ENCODE data around the gene MBOAT1. TPM values are rescaled to one million over a fixed set of nuclear protein-coding genes. Genes with fewer than 3 reads are reported as not detected.

MBOAT1 gene
- total RNA-seq, 1 experiment from 2014 or later, result 6.3 TPM

DNA sequence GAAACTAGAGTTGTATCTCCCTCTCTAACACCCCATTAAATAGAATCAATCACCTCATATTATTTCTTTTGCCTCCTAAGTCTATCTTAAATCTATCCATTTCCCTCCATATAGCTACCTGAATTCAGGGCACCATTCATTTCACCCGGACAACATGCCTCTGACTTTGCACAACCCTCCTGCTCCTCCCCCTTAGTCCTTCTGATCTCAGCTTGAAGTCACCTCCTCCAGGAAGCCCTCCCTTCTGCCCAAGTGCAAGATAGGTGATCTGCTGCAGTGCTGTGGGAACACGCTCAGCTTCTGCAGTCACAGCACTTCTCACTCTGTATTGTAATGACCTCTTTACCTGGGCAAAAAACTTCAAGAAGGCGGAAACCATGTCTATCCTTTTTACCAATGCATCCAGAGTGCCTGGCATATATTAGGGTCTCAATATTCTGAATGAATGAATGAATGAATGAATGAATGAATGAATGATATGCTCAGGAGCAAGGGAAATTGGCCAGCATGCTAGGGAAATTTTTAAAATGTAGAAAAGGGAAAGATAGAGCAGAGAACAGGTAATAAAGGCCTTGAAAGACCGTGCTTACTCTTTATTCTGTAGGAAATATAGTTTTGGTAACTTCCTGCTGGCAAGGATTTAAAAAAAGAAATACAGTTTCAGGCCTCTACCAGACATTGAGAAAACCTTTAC is 41.7 kb downstream of the MBOAT1 start:
- TF ChIP-seq, protein P1, sequence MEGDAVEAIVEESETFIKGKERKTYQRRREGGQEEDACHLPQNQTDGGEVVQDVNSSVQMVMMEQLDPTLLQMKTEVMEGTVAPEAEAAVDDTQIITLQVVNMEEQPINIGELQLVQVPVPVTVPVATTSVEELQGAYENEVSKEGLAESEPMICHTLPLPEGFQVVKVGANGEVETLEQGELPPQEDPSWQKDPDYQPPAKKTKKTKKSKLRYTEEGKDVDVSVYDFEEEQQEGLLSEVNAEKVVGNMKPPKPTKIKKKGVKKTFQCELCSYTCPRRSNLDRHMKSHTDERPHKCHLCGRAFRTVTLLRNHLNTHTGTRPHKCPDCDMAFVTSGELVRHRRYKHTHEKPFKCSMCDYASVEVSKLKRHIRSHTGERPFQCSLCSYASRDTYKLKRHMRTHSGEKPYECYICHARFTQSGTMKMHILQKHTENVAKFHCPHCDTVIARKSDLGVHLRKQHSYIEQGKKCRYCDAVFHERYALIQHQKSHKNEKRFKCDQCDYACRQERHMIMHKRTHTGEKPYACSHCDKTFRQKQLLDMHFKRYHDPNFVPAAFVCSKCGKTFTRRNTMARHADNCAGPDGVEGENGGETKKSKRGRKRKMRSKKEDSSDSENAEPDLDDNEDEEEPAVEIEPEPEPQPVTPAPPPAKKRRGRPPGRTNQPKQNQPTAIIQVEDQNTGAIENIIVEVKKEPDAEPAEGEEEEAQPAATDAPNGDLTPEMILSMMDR (conservative IDR thresholded peaks at IDR 0.05; ENCODE audit: low read depth, low read length), result no peak
- TF ChIP-seq EZH2 (IDR thresholded peaks at IDR 0.05; ENCODE audit: borderline replicate concordance, low read depth, low read length, poor library complexity, severe bottlenecking), result no peak
- BruUV-seq (replicated peaks), result no TSS peak
- Histone ChIP-seq H3K36me3 (ENCODE audit: insufficient read depth, low read length, poor library complexity, severe bottlenecking) (no peaks in the 10 kb centered on the region), H3K4me3 (ENCODE audit: low read depth, low read length, poor library complexity, severe bottlenecking) (no peak overlapping the region), H3K4me1 (ENCODE audit: insufficient read depth, low read length, poor library complexity, severe bottlenecking) (no peaks in the 10 kb centered on the region), H3K9me3 (ENCODE audit: low read depth, low read length, poor library complexity, severe bottlenecking) (no peaks in the 10 kb centered on the region), H3K27me3 (replicated peaks; ENCODE audit: insufficient read depth, low read depth, low read length, poor library complexity) (no peaks in the 10 kb centered on the region), H3K27ac (ENCODE audit: low read depth, low read length, poor library complexity, severe bottlenecking) (no peak overlapping the region)
- intact Hi-C loops (cut with micrococcal nuclease; ENCODE audit: unreplicated experiment), result loop anchor here (1.0 kb wide), 1 partner anchor 21 kb away; no protein-coding TSS in a partner anchor
- ChIA-PET POLR2A (ENCODE audit: low non-redundant PET) (no interaction called here), CTCF (no interaction called here)
- no peak for DNase-seq (ENCODE audit: low spot score)

DNA sequence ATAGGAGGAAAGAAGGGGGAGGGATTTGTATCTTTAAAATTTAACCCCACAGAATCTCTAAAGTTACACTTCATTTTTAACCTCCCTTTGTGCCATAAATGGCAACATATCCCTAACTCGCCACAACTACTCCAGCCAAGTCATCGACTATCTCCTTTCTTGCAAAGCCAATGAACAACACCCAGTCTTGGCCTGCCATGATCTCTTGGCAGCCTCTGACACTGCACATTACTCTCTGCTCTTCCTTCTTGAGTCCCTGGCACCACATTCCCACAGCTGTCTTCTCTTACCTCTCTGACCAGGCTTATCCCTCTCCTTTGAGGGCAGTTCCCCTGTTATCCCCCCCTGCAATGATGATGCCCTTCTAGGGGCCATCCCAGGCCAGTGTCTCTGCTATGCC is 42.5 kb downstream of the MBOAT1 start:
- intact Hi-C loops (cut with micrococcal nuclease; ENCODE audit: unreplicated experiment), result no loop called here
- no peaks in the 10 kb centered on the region for H3K4me1 ChIP-seq (ENCODE audit: insufficient read depth, low read length, poor library complexity, severe bottlenecking)
- ChIA-PET POLR2A (ENCODE audit: low non-redundant PET) (no interaction called here), CTCF (no interaction called here)
- H3K9me3 ChIP-seq (ENCODE audit: low read depth, low read length, poor library complexity, severe bottlenecking), result no peaks in the 10 kb centered on the region
- no peak for TF ChIP-seq EZH2 (IDR thresholded peaks at IDR 0.05; ENCODE audit: borderline replicate concordance, low read depth, low read length, poor library complexity, severe bottlenecking)
- TF ChIP-seq, protein P1 (conservative IDR thresholded peaks at IDR 0.05; ENCODE audit: low read depth, low read length), result no peak
- H3K4me3 ChIP-seq (ENCODE audit: low read depth, low read length, poor library complexity, severe bottlenecking), result no peak overlapping the region
- DNase-seq (ENCODE audit: low spot score), result no peak
- no TSS peak for BruUV-seq (replicated peaks)
- no peaks in the 10 kb centered on the region for H3K27me3 ChIP-seq (replicated peaks; ENCODE audit: insufficient read depth, low read depth, low read length, poor library complexity)
- no peaks in the 10 kb centered on the region for H3K36me3 ChIP-seq (ENCODE audit: insufficient read depth, low read length, poor library complexity, severe bottlenecking)
- H3K27ac ChIP-seq (ENCODE audit: low read depth, low read length, poor library complexity, severe bottlenecking), result no peak overlapping the region

DNA sequence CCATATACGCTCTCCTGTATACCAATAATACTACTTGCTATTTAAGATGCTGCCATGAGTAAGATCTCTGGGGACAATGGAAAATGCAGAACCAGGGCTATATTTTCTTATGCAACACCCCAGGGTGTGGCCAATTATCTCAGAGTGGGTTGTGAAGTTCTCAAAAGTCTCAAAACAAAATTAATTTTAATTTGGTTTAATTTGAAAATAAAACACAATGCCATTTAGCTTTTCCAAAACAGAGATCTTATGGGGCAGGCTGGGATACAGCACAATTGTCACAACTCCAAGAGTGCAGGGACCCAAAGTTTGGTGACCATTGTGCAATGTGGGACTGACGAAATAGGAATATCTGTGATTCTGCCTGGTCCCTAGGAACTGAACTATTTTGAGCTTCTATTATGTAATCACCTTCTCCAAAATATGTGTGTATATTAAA is 43.1 kb downstream of the MBOAT1 start:
- no peaks in the 10 kb centered on the region for H3K9me3 ChIP-seq (ENCODE audit: low read depth, low read length, poor library complexity, severe bottlenecking)
- no peak for TF ChIP-seq EZH2 (IDR thresholded peaks at IDR 0.05; ENCODE audit: borderline replicate concordance, low read depth, low read length, poor library complexity, severe bottlenecking)
- TF ChIP-seq, protein P1 (conservative IDR thresholded peaks at IDR 0.05; ENCODE audit: low read depth, low read length), result no peak
- intact Hi-C loops (cut with micrococcal nuclease; ENCODE audit: unreplicated experiment), result no loop called here
- no peak overlapping the region for H3K27ac ChIP-seq (ENCODE audit: low read depth, low read length, poor library complexity, severe bottlenecking)
- ChIA-PET POLR2A (ENCODE audit: low non-redundant PET) (no interaction called here), CTCF (no interaction called here)
- H3K27me3 ChIP-seq (replicated peaks; ENCODE audit: insufficient read depth, low read depth, low read length, poor library complexity), result no peaks in the 10 kb centered on the region
- no peak for DNase-seq (ENCODE audit: low spot score)
- H3K4me1 ChIP-seq (ENCODE audit: insufficient read depth, low read length, poor library complexity, severe bottlenecking), result no peaks in the 10 kb centered on the region
- BruUV-seq (replicated peaks), result no TSS peak
- no peak overlapping the region for H3K4me3 ChIP-seq (ENCODE audit: low read depth, low read length, poor library complexity, severe bottlenecking)
- no peaks in the 10 kb centered on the region for H3K36me3 ChIP-seq (ENCODE audit: insufficient read depth, low read length, poor library complexity, severe bottlenecking)

All from A673 (cell line).